ENCODE data around the gene PNPLA7. TPM values are rescaled to one million over a fixed set of nuclear protein-coding genes. Genes with fewer than 3 reads are reported as not detected.
A peak's percentile ranks its signal among the peaks of the same experiment; 100 is the strongest.

The PNPLA7 gene
- total RNA-seq, 4 donors from 2014 or later = 4.5 to 10.5 (median 9.4) TPM

GRCh38 chr9:137455359-137455991, 94.7 kb downstream of the PNPLA7 start:
- in situ Hi-C loops (cut with MboI; ENCODE audit: low sequenced_read_pairs in 4 of 4) = no loop called here
- peak in 1 of 2 donors; percentile 10 for DNase-seq
- intact Hi-C loops (cut with DNase I; ENCODE audit: low total_unique reads) = no loop called here

GRCh38 chr9:137454597-137455358, 95.4 kb downstream of the PNPLA7 start:
- no peak for ATAC-seq
- TF ChIP-seq POLR2A (IDR thresholded peaks at IDR 0.05) (no peak), CTCF (IDR thresholded peaks at IDR 0.05 in 4 of 5, conservative IDR thresholded peaks at IDR 0.05 in 1 of 5) (no peak)
- H3K27me3 ChIP-seq = no peaks in the 10 kb centered on the region
- no peaks in the 10 kb centered on the region for H3K9me3 ChIP-seq
- H3K4me3 ChIP-seq = peak overlapping the region; percentile 14 to 53 (median 46)
- H3K36me3 ChIP-seq = peaks cover 0 to 6% of the 10 kb centered on the region in 2 donors
- intact Hi-C loops (cut with DNase I; ENCODE audit: low total_unique reads) (no loop called here), in situ Hi-C loops (cut with MboI; ENCODE audit: low sequenced_read_pairs in 4 of 4) (no loop called here)
- peak in 1 of 2 donors; percentile 19 for DNase-seq
- peak overlapping the region; percentile 9 to 68 (median 48) for H3K27ac ChIP-seq
- H3K4me1 ChIP-seq = peaks cover 7 to 10% of the 10 kb centered on the region in 2 donors

More at GRCh38 chr9:137455359-137455991, 94.7 kb downstream of the PNPLA7 start:
- Histone ChIP-seq H3K4me3 (no peak overlapping the region), H3K9me3 (no peaks in the 10 kb centered on the region), H3K36me3 (peaks cover 0 to 6% of the 10 kb centered on the region in 2 donors), H3K27ac (no peak overlapping the region), H3K4me1 (peaks cover 10 to 11% of the 10 kb centered on the region in 2 donors), H3K27me3 (no peaks in the 10 kb centered on the region)
- no peak for ATAC-seq
- TF ChIP-seq POLR2A (IDR thresholded peaks at IDR 0.05) = no peak
- TF ChIP-seq CTCF (IDR thresholded peaks at IDR 0.05 in 4 of 5, conservative IDR thresholded peaks at IDR 0.05 in 1 of 5) = no peak

GRCh38 chr9:137454145-137454596, 96.0 kb downstream of the PNPLA7 start:
- H3K9me3 ChIP-seq = no peaks in the 10 kb centered on the region
- intact Hi-C loops (cut with DNase I; ENCODE audit: low total_unique reads) = no loop called here
- ATAC-seq (peak in 1 of 2 donors; percentile 25), DNase-seq (peak in 1 of 2 donors; percentile 48)
- H3K36me3 ChIP-seq = peaks cover 0 to 6% of the 10 kb centered on the region in 2 donors
- H3K4me3 ChIP-seq = peak overlapping the region; percentile 14 to 53 (median 46)
- H3K27me3 ChIP-seq = no peaks in the 10 kb centered on the region
- TF ChIP-seq CTCF (IDR thresholded peaks at IDR 0.05 in 4 of 5, conservative IDR thresholded peaks at IDR 0.05 in 1 of 5) = no peak
- TF ChIP-seq POLR2A (IDR thresholded peaks at IDR 0.05) = no peak
- H3K27ac ChIP-seq = peak overlapping the region; percentile 9 to 68 (median 48)
- H3K4me1 ChIP-seq = peaks cover 4 to 5% of the 10 kb centered on the region in 2 donors
- in situ Hi-C loops (cut with MboI; ENCODE audit: low sequenced_read_pairs in 4 of 4) = no loop called here

- Histone ChIP-seq H3K9me3 (no peaks in the 10 kb centered on the region), H3K27ac (no peak overlapping the region), H3K27me3 (no peaks in the 10 kb centered on the region), H3K4me3 (peak overlapping the region in 3 of 4 donors; percentile 25 to 34 (median 32)), H3K36me3 (peaks cover 0 to 6% of the 10 kb centered on the region in 2 donors), H3K4me1 (peaks cover 3 to 4% of the 10 kb centered on the region in 2 donors)
- in situ Hi-C loops (cut with MboI; ENCODE audit: low sequenced_read_pairs in 4 of 4) (no loop called here), intact Hi-C loops (cut with DNase I; ENCODE audit: low total_unique reads) (no loop called here)
- peak; percentile 51 to 57 for ATAC-seq
- TF ChIP-seq CTCF (IDR thresholded peaks at IDR 0.05 in 4 of 5, conservative IDR thresholded peaks at IDR 0.05 in 1 of 5) (no peak), POLR2A (IDR thresholded peaks at IDR 0.05) (no peak)
- peak; percentile 50 to 64 for DNase-seq
These were observed 96.5 kb downstream of the PNPLA7 start for GRCh38 chr9:137453643-137454081.

Measured in gastrocnemius medialis (tissue), 4 donors.